Neural cell (in vitro differentiated cells): Measurements from ENCODE around the gene FNDC3B. TPM values are rescaled to one million over a fixed set of nuclear protein-coding genes. Genes with fewer than 3 reads are reported as not detected.

Experiments used
- H2AFZ ChIP-seq: fragments of 200-600, 300-800 bp; sonication (generic), shearing (Covaris generic); 2 replicates; pipeline ENCODE4 v1.6.0; 2014; ENCODE audit warnings: low read depth, mild to moderate bottlenecking, antibody characterized with exemption, low read length, moderate library complexity
- H3F3A ChIP-seq: fragments of 200-600 bp; shearing (Covaris generic); 2 replicates; pipeline ENCODE4 v1.6.1; 2016; ENCODE audit warnings: mild to moderate bottlenecking, moderate library complexity, mixed read lengths, antibody characterized with exemption, low read length; ENCODE audit not compliant: insufficient read depth, poor library complexity, severe bottlenecking
- H3K27ac ChIP-seq: fragments of 200-600, 300-800 bp; sonication (generic), shearing (Covaris generic); 2 replicates; pipeline ENCODE4 v1.5.1; 2014; ENCODE audit warnings: mild to moderate bottlenecking, low read length, moderate library complexity
- H3K27me3 ChIP-seq: fragments of 300-800, 200-600 bp; sonication (generic), shearing (Covaris generic); 2 replicates; pipeline ENCODE4 v1.6.0; 2014; ENCODE audit warnings: mild to moderate bottlenecking, low read depth, low read length, moderate library complexity; ENCODE audit not compliant: insufficient read depth
- H3K36me3 ChIP-seq: fragments of 300-800, 200-600 bp; sonication (generic), shearing (Covaris generic); 2 replicates; pipeline ENCODE4 v1.5.1; 2014; ENCODE audit warnings: mild to moderate bottlenecking, antibody characterized with exemption, low read length, moderate library complexity; ENCODE audit not compliant: insufficient read depth
- H3K4me2 ChIP-seq: fragments of 300-800, 200-600 bp; sonication (generic), shearing (Covaris generic); 2 replicates; pipeline ENCODE4 v1.6.0; 2014; ENCODE audit warnings: mild to moderate bottlenecking, low read length
- H3K4me3 ChIP-seq: fragments of 300-800, 200-600 bp; sonication (generic), shearing (Covaris generic); 2 replicates; pipeline ENCODE4 v1.5.1; 2014; ENCODE audit warnings: mild to moderate bottlenecking, low read length, moderate library complexity
- H3K79me2 ChIP-seq: fragments of 200-600 bp; shearing (Covaris generic); replicated peaks from 2 replicates; pipeline ENCODE4 v1.6.0; 2014; ENCODE audit warnings: mild to moderate bottlenecking, low read length, moderate library complexity; ENCODE audit not compliant: insufficient read depth
- H3K9ac ChIP-seq: fragments of 300-800, 200-600 bp; sonication (generic), shearing (Covaris generic); 2 replicates; pipeline ENCODE4 v1.6.1; 2016; ENCODE audit warnings: mild to moderate bottlenecking, low read length, mixed read lengths
- H3K9me2 ChIP-seq: fragments of 200-600 bp; shearing (Covaris generic); 2 replicates; pipeline ENCODE4 v1.6.1; 2016; ENCODE audit warnings: mild to moderate bottlenecking, low read length, mixed read lengths; ENCODE audit not compliant: insufficient read depth
- H3K9me3 ChIP-seq: fragments of 200-600, 300-800 bp; sonication (generic), shearing (Covaris generic); 2 replicates; pipeline ENCODE4 v1.6.1; 2016; ENCODE audit warnings: mild to moderate bottlenecking, mixed run types, low read length, moderate library complexity, mixed read lengths
- H4K20me1 ChIP-seq: fragments of 200-600 bp; shearing (Covaris generic); 2 replicates; pipeline ENCODE4 v1.6.1; 2016; ENCODE audit warnings: mild to moderate bottlenecking, mixed run types; ENCODE audit not compliant: insufficient read depth
- EP300 ChIP-seq: fragments of 450-650 bp; conservative IDR thresholded peaks from 2 replicates; pipeline ENCODE4 v1.6.1; 2014; ENCODE audit warnings: antibody characterized with exemption, mild to moderate bottlenecking, moderate library complexity; ENCODE audit not compliant: poor library complexity, severe bottlenecking
- EZH2 ChIP-seq: fragments of 200-600, 300-800 bp; shearing (Covaris generic), sonication (generic); IDR thresholded peaks from 2 replicates; pipeline ENCODE4 v1.6.1; 2014; ENCODE audit warnings: antibody characterized with exemption, low read length, borderline replicate concordance, mild to moderate bottlenecking; ENCODE audit not compliant: insufficient read depth, poor library complexity, severe bottlenecking
- MXI1 ChIP-seq: fragments of 450-650 bp; conservative IDR thresholded peaks from 2 replicates; pipeline ENCODE4 v1.6.1; 2014; ENCODE audit warnings: antibody characterized with exemption, mild to moderate bottlenecking; ENCODE audit not compliant: poor library complexity, severe bottlenecking
- POLR2AphosphoS5 ChIP-seq: IDR thresholded peaks from 2 replicates; pipeline ENCODE4 v1.6.1; 2012
- RAD21 ChIP-seq: fragments of 450-650 bp; conservative IDR thresholded peaks from 2 replicates; pipeline ENCODE4 v1.6.1; 2014; ENCODE audit warnings: antibody characterized with exemption, mild to moderate bottlenecking, moderate library complexity
- SMC3 ChIP-seq: fragments of 450-650 bp; conservative IDR thresholded peaks from 2 replicates; pipeline ENCODE4 v1.6.1; 2014; ENCODE audit warnings: antibody characterized with exemption, mild to moderate bottlenecking, moderate library complexity; ENCODE audit not compliant: poor library complexity
- TAF1 ChIP-seq: IDR thresholded peaks from 2 replicates; pipeline ENCODE4 v1.6.1; 2012; ENCODE audit warnings: low read depth
- polyA plus RNA-seq: library from polyadenylated mRNA; depleted of rRNA; stranded (reverse); fragments of >200 nt; gene quantifications from 2 replicates; pipeline ENCODE4 v1.2.3, GENCODE V29; 2014
- TF ChIP-seq, protein P1 (sequence below): IDR thresholded peaks from 2 replicates; pipeline ENCODE4 v1.6.1; 2012; ENCODE audit warnings: borderline replicate concordance
- TF ChIP-seq, protein P2 (sequence below): fragments of 450-650 bp; IDR thresholded peaks from 2 replicates; pipeline ENCODE4 v1.5.1; 2014; ENCODE audit warnings: antibody characterized with exemption, mild to moderate bottlenecking, moderate library complexity; ENCODE audit not compliant: poor library complexity, severe bottlenecking

Gene FNDC3B
- polyA plus RNA-seq, 1 donor from 2014 or later, result 4.9 TPM

DNA sequence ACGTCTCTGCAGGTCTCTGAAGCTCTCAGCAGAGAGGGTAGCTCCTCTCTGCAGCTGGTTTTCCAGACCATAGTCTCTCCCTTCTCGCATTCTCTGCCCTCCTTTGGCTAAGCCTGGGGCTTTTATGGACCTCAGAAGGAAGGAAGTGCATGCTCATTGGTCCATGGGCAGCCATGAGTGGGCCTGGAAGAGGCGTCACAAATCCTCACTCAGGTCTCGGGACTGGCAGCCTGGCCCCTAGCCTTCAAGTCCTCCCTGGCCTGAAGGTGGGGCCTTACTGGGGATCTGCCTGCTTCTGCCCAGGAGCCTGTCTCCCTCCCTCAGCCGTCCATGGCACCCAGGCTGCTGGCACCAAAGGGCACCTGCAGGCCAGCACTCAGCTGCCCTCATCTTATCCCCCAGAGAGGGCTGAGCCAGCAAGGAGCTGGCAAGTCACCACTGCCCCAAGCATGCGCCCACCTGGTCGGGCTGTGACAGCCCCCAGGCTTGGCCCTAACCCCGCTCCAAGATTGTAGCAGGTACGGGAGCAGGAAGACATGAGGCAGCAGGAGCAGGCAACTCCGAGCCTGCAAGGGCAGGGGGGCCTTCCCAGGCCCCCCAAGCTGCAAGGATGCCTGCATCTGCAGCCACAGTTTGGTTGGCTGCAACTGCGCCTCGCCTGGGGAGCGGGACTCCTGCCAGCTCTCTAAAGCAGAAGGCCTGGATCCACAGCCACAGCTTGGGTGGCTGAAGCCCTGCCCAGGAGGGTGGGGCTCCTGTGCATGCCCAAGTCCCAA lies 371.5 kb downstream of the FNDC3B start:
- TF ChIP-seq MXI1, result no peak
- TF ChIP-seq, protein P1, sequence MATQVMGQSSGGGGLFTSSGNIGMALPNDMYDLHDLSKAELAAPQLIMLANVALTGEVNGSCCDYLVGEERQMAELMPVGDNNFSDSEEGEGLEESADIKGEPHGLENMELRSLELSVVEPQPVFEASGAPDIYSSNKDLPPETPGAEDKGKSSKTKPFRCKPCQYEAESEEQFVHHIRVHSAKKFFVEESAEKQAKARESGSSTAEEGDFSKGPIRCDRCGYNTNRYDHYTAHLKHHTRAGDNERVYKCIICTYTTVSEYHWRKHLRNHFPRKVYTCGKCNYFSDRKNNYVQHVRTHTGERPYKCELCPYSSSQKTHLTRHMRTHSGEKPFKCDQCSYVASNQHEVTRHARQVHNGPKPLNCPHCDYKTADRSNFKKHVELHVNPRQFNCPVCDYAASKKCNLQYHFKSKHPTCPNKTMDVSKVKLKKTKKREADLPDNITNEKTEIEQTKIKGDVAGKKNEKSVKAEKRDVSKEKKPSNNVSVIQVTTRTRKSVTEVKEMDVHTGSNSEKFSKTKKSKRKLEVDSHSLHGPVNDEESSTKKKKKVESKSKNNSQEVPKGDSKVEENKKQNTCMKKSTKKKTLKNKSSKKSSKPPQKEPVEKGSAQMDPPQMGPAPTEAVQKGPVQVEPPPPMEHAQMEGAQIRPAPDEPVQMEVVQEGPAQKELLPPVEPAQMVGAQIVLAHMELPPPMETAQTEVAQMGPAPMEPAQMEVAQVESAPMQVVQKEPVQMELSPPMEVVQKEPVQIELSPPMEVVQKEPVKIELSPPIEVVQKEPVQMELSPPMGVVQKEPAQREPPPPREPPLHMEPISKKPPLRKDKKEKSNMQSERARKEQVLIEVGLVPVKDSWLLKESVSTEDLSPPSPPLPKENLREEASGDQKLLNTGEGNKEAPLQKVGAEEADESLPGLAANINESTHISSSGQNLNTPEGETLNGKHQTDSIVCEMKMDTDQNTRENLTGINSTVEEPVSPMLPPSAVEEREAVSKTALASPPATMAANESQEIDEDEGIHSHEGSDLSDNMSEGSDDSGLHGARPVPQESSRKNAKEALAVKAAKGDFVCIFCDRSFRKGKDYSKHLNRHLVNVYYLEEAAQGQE, result no peak
- TF ChIP-seq SMC3, result no peak
- Histone ChIP-seq H3K9me2 (no peaks in the 10 kb centered on the region), H3K79me2 (no peaks in the 10 kb centered on the region), H3F3A (no peaks in the 10 kb centered on the region), H2AFZ (no peak overlapping the region), H3K4me3 (no peak overlapping the region), H3K9me3 (no peaks in the 10 kb centered on the region), H4K20me1 (no peaks in the 10 kb centered on the region), H3K36me3 (no peaks in the 10 kb centered on the region), H3K9ac (no peak overlapping the region), H3K4me2 (no peak overlapping the region), H3K27ac (no peak overlapping the region), H3K27me3 (no peaks in the 10 kb centered on the region)

DNA sequence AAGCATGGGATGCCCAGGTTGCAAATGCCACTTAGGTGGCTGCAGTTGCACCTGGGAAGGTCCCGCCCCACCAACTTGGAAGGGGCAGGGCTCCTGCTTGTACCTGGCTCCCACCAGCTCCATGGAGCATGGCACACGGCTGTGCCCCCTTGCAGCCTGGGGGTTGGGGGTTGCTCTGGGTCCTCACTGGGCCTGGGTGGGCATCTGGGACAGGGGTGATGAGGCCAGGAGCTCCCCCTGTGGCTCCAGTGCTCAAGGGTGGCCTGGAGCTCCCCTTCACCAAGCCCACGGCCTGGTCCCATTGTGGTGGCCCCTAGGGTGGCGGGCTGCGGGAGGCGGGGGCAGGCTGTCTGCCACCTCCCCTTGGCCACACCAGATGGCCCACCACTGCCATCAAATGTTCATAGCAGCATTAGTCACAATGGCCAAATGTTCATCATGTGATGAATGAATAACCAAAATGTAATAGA lies 372.1 kb downstream of the FNDC3B start:
- no peaks in the 10 kb centered on the region for H4K20me1 ChIP-seq
- H2AFZ ChIP-seq, result no peak overlapping the region
- H3F3A ChIP-seq, result no peaks in the 10 kb centered on the region
- no peaks in the 10 kb centered on the region for H3K79me2 ChIP-seq
- no peak overlapping the region for H3K27ac ChIP-seq
- H3K4me3 ChIP-seq, result no peak overlapping the region
- H3K9me2 ChIP-seq, result no peaks in the 10 kb centered on the region
- no peak overlapping the region for H3K9ac ChIP-seq
- H3K27me3 ChIP-seq, result no peaks in the 10 kb centered on the region
- H3K9me3 ChIP-seq, result no peaks in the 10 kb centered on the region
- H3K4me2 ChIP-seq, result no peak overlapping the region
- no peaks in the 10 kb centered on the region for H3K36me3 ChIP-seq
- TF ChIP-seq, protein P1, result no peak
- TF ChIP-seq MXI1 (no peak), RAD21 (no peak), EP300 (no peak), TAF1 (no peak), SMC3 (no peak), POLR2AphosphoS5 (no peak), EZH2 (no peak)
- TF ChIP-seq, protein P2, sequence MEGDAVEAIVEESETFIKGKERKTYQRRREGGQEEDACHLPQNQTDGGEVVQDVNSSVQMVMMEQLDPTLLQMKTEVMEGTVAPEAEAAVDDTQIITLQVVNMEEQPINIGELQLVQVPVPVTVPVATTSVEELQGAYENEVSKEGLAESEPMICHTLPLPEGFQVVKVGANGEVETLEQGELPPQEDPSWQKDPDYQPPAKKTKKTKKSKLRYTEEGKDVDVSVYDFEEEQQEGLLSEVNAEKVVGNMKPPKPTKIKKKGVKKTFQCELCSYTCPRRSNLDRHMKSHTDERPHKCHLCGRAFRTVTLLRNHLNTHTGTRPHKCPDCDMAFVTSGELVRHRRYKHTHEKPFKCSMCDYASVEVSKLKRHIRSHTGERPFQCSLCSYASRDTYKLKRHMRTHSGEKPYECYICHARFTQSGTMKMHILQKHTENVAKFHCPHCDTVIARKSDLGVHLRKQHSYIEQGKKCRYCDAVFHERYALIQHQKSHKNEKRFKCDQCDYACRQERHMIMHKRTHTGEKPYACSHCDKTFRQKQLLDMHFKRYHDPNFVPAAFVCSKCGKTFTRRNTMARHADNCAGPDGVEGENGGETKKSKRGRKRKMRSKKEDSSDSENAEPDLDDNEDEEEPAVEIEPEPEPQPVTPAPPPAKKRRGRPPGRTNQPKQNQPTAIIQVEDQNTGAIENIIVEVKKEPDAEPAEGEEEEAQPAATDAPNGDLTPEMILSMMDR, result no peak
